GM12891 (cell line): ENCODE results near the gene FGGY.

Source experiments
- POLR2A ChIP-seq: IDR thresholded peaks from 2 replicates; pipeline ENCODE4 v1.6.1; 2011; ENCODE audit warnings: low read depth, low read length, control low read depth
- POLR2AphosphoS5 ChIP-seq: IDR thresholded peaks from 2 replicates; pipeline ENCODE4 v1.6.1; 2011; ENCODE audit warnings: low read depth, low read length, control low read depth

DNA sequence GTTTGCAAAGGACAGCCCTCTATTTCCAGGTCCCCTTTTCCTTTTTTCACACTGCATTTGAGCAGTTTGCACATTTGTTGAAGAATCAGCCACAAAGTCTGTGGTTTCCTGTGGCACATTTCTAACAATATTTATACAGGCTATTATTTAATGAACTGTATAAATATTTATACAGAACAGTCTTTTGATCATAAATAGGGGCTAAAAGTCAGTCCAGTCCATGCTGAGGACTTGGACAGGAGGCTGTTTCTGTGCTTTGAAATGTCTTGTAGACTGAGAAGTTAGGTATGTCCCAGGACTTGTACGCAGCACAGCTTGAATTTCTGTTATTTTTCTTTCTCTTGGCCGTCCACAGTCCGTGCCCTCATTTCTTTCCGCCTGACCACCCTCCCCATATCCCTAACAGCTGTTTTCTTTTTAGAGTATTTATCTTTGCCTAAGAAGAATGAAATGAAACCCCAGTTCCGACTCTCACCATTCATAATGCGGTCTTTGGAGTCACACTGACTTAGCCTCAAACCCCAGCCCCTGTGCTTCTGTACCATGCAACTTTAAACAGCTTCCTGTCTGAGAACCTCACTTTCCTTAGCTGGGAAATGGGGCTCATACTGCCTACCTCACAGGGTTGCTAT, 19.7 kb downstream of the FGGY start:
- TF ChIP-seq POLR2A, result no peak
- TF ChIP-seq POLR2AphosphoS5, result no peak
